HG03108 (cell line): ENCODE results near the gene CEP20.
A peak's percentile ranks its signal among the peaks of the same experiment; 100 is the strongest.

Experiments
- ATAC-seq: cut with Tn5 transposase; IDR thresholded peaks from one replicate; pipeline ENCODE4 v1.9.1; 2021; ENCODE audit warnings: moderate library complexity; ENCODE audit not compliant: unreplicated experiment

CEP20 gene

DNA sequence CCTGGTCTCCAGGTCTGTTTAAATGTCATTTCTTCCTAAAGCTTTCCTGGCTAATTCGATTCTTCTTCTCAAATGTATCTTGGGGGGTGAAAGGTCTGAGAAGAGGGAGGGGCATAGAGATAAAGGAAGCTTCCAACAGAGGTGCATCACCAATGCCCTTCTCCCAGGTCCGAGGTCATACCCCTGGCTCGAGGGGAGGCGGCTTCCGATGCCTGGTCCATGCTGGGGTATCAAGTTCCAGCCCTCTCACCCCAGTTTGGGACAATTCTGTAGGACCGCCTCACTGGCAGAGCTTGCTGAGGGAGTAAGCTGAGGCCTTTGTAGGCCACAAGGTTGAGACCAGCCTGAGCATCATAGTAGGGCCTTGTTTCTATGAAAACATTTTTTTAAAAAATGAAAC, 10.3 kb upstream of the CEP20 start:
- no peak for ATAC-seq

DNA sequence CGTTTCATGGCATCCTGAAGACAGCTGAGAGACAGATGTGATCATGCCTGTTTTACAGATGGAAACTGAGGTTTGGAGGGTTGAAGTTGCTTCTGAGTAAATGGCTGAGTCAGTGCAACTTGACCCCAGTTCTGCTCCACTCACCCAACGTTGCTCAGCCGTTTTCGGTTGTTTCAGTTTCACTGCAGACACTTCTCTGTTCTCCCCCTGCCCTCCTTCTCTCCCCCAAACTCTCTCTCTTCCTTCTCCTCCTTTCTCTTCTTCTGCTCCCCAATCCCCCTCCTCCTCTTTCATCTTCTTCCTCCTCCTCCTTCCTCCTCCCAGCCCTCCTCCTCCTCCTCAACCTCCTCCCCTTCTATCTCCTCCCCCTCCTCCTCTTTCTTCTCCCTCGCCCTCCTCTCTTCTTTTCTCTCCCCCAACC, 9.4 kb upstream of the CEP20 start:
- peak; percentile 69 for ATAC-seq

DNA sequence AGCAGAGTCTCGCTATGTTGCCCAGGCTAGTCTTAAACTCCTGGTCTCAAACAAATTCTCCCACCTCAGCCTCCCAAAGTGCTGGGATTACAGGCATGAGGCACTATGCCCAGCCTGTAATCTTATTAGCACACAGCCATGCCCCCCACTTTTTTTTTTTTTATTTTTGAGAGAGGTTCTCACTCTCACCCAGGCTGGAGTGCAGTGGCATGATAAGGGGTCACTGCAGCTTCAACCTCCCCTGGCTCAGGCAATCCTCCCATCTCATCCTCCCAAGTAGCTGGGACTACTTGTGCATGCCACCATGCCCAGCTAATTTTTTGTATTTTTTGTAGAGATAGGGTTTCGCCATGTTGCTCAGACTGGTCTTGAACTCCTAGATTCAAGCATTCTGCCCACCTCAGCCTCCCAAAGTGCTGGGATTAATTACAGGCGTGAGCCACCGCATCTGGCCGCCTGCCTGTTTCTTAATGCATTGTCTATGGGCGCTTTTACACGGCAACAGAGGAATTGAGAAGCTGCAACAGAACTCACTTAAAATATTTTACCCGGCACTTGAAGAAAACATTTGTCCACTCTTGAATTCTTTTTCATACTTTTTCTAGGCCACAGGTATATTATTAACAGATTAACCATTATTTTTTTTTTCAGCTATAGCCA, 8.8 kb upstream of the CEP20 start:
- ATAC-seq, result no peak

DNA sequence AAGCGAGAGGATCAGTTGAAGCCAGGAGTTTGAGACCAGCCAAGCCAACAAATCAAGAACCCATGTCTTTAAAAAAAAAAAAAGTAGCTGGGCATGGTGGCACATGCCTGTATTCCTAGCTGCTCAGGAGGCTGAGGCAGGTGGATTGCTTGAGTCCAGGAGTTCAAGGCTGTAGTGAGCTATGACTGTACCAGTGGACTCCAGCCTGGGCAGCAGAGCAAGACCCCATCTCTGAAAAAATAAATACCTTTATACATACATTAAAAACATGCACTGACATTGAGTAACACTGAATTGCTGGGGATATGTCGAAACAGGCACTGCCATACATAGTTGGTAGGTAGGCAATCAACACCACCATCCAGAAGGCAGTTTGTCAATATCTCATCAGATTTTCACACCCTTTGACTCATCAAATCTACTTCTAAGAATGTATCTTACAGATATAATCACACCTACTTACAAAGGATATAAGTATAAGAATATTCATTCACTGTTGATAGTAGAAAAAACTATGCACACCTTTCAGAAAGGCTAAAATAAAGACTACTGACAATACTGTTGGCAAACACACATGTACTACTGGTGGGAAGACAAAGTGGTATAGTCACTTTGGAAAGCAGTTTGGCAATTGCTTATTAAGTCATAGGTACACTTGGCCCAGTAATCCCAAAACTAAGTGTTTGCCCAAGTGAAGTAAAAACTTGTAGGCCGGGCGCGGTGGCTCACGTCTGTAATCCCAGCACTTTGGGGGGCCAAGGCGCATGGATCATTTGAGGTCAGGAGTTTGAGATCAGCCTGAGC, 6.4 kb upstream of the CEP20 start:
- no peak for ATAC-seq

DNA sequence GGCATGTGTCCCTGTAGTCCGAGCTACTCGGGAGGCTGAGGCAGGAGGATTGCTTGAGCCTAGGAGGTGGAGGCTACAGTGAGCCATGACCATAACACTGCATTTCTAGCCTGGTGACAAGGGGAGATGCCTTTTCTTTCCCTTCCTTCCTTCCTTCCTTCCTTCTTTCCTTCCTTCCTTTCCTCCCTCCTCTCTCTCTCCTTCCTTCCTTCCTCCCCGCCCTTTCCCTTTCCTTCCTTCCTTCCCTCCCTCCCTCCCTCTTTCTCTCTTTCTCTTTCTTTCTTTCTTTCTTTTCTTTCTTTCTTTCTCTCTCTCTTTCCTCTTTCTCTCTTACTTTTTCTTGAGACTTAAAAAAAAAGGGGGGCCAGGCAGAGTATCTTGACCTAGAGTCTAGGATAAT, 3.1 kb upstream of the CEP20 start:
- no peak for ATAC-seq

DNA sequence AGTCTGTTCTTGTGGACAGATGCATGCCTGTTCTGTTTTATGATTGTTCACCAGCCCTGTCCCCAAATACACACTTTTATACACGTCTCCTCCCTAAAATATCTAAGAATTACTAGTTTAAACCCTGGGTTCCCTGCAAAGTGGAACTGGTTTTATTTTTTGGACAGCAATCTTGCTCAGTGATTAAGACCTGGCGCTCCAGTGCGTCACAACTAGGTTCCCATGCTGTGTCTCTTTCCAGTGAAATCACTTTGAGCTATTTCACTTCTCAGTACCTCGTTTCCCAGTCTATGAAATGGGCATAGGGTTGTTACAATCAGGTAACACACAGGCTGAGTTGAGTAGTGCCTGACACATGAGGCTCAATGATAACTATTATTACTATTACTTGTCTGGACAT, 1.1 kb downstream of the CEP20 start:
- no peak for ATAC-seq

DNA sequence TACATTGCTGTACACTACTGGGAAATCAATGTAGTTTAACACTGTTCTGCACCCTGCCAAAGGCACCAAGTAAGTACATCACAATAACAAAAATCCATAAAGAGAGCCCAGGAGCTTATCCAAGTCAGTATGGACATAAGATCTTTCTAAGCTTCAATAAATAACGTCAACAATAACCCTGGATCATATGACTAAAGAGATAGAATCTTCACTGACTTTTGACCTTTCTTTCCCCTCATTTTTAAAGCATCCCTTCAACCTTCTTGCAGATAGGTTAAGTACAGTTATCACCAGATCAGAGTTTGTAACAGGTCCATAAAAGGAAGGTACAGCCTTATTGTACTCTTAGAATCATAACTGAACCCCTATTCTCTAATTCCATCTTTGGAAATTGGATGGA, 2.3 kb downstream of the CEP20 start:
- no peak for ATAC-seq

DNA sequence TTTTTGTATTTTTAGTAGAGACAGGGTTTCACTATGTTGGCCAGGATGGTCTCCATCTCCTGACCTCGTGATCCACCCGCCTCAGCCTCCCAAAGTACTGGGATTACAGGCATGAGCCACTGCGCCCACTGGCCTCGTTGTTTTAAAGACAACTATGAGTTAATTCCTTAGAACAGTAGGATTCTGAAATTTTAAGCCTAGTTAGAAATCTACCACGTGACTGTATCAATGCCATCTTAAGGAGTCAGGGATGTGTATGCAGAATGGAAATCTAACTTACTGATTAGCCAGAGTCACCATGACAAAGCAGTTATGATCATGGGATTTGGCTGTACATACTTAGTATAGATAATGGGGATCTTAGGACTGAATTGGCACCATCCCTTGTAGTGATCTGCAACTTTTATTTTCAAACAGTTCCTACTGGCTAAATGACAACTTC, 2.8 kb downstream of the CEP20 start:
- ATAC-seq, result no peak

DNA sequence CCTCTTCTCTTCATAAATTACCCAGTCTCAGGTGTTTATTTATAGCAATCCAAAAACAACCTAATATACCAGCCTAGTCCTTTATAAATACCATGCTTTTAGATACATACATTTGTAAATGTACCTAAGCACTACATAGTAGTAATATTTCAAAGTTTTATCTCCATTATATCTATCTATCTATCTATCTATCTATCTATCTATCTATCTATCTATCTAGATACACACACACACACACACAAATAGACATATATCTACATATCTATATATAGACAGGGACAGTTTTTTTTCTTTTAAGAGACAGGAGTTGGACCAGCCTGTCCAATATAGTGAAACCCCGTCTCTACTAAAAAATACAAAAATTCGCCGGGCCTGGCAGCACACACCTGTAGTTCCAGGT, 5.8 kb downstream of the CEP20 start:
- no peak for ATAC-seq

DNA sequence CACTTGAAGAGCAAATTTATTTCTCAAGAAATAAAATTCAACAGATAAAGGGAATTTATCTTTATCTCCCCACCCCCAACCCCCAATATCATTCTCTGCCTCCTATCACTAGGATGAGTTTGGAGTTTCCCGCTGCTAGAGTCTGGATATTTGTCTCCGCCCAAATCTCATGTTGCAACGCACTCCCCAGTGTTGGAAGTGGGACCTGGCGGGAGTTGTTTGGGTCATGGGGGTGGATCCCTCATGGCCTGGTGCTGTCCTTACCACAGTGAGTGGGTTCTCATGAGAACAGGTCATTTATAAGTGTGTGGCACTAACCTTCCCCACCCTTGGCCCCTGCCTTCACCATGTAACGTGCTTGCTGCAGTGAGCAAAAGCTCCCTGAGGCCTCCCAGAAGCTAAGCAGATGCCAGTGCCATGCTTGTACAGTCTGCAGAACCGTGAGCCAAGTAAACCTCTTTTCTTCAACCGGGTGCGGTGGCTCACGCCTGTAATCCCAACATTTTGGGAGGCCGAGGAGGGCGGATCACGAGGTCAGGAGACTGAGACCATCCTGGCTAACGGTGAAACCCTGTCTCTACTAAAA, 6.5 kb downstream of the CEP20 start:
- ATAC-seq, result no peak

DNA sequence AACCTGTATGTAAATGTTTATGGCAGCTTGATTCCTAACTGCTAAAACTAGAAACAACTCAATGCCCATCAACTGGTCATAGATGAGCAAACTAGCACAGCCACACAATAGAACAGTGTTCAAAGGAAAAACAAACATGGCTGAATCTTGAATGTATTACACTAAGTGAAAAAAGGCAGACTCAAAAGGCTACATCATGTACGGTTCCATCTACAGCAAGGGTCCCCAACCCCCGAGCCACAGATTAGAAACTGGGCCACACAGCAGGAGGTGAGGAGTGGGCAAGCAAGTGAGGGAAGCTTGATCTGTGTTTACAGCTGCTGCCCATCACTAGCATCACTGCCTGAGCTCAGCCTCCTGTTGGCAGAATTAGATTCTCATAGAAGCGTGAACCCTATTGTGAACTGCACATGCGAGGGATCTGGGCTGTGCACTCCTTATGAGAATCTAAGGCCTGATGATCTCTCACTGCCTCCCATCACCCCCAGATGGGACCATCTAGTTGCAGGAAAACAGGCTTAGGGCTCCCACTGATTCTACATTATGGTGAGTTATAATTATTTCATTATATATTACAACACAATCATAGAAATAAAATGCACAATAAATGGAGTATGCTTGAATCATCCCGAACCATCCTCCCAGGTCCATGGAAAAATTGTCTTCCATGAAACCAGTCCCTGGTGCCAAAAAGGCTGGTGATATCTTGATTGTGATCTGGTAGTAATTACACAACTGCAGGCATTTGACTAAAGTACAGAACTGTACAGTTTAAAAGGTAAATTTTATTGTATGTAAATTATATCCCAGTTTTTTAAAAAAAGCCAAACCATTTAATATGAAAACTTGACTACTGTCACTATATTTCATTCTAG, 7.7 kb downstream of the CEP20 start:
- ATAC-seq, result no peak

DNA sequence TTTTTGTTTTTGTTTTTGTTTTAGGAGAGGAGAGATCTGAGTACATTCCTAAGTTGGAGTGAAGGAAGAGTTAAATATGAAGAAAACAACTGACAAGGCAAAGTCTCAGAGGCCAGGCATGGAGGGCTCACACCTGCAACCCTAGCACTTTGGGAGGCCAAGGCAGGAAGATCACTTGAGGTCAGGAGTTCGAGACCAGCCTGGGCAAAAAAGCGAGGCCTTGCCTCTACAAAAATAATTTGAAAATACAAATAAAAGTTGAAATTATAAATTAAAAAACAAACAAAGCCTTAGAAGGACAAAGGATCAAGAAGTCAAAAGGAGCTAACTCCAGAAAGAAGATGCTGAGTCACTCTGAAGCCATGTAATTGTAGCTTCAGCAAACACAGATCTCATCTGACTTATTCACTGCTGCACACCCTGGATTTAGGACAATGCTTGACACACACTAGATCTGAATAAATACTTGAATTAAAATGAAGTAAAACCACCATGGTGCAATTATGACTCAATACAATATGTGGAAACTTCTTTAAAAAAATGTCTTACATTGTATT, 9.1 kb downstream of the CEP20 start:
- ATAC-seq, result no peak

DNA sequence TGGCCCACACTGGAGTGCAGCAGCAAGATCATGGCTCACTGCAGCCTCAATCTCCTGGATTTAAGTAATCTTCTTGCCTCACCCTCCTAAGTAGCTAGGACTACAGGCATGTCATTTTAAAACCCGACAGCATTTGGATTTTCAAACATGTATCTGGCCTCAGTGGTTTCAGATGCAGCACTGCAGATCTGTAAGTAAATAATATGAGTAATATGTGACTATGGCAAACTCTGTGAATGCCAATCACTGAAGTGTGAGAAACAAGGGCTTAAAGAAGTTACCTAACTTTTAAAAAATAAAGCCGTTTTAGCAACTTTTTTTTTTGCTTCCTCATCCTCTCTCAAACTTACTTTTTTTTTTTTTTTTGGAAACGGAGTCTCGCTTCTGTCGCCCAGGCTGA, 11.9 kb downstream of the CEP20 start:
- ATAC-seq, result no peak

DNA sequence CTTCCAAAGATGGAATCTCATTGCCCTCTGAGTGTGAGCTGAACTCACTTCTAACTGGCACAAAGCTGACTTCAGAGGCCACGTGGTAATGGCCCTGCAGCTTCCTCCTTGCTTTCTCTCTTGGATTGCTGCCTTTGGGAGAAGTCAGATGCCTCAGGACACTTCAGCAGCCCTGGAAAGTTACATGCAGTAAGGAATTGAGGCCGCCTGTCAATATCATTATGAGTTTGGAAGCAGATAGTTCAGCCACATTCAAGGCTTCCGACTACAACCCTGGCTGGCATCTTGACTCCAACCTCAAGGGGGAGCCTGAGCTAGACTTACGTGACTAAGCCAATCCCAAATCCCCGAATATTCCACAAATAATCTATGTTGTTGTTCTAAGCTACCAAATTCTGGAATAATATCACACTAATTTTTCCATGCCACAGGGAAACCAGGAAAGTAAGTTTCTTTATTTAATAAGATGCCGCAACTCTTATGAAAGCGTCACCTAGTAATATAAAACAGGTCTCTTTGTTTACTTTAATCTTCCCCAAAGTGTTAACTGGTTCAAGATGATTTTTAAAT, 13.6 kb downstream of the CEP20 start:
- no peak for ATAC-seq

DNA sequence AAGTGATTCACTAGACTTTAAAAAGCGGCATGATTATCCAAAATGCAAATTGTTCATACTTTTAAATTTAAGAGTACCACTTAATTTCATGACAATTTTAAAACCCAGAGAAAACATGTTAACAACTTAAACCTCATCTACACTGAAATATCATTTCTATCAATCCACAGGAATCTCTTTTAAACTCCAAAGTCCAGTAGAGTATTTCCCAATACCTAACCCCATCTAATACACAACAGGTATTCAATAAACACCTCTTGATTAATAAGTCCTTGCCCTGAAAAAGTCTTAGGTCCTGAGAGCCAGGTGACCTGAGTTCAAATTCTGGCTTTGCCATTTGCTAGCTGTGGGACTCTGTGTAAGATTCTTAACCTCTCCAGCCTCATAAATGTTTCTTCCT, 14.7 kb downstream of the CEP20 start:
- ATAC-seq, result no peak

DNA sequence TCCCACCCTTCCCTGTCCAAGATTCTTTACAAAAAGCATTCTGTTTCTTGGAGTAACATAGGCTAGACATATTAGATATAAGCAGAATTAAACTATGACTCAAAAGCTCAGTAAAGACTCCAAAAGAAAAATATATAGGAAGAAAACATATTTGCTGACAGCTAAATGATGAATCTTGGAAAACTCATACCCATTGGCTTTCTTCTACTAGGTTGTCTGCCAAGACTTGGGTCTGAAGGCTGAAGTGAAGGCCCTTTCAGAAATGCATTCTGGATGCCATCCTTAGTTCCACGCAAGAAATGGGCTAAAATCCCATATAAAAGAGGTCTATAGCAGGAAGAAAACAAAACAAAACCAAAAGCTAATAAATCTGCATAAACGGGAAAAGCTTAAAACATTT, 15.1 kb downstream of the CEP20 start:
- no peak for ATAC-seq

DNA sequence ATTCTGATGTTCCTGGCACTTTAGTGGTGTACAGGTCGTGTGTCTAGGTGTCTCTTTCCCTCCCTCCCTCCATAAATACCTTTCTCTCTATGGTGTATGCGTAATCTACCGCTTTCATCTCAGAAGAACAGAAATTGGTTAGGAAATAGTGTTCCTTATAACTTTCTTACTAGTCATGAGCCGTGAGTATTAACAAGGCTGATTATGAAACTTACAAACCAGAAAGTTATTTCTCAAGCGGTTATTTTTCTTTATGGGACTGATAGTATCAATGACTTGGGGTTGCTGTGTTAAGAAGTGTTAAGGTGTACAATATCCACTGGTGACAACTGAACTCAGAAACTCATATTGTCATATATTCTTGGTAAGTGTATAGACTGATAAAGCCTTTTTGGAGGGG, 18.4 kb downstream of the CEP20 start:
- no peak for ATAC-seq

DNA sequence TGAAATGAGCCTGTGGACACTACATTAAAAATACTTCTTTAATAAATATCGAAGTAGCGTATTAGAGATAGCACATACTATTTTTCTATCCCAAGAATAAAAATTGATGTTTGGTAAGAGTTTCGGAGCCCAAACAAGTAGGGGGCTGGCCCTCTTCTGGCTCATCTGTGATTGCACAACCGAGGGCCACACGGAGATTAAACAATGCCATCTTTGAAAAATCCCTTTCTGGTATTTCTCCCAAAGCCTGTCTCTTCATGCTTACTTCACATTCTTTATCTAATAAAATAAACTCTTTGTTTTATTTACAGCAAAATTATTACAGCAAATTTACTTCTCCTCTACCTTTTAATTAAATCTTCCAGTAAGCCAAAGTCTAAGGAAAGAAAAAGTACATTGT, 22.0 kb downstream of the CEP20 start:
- no peak for ATAC-seq

DNA sequence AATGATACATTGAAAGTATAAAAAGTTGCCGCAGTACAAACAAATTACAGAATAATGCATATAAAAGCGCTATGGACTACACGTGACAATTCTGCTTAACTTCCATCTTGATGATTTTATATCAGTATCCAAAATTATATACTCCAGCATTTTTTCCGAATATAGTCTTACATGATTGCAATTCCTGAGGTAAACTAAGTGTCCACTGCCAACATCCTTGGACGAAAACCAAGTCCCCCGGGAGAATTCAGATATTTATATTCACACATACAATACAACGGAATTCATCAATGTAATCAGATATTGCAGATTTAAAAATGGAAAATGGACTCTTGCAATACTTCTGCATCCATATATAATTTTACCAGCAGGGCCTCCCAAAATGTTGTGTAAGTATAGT, 22.7 kb downstream of the CEP20 start:
- ATAC-seq, result no peak

DNA sequence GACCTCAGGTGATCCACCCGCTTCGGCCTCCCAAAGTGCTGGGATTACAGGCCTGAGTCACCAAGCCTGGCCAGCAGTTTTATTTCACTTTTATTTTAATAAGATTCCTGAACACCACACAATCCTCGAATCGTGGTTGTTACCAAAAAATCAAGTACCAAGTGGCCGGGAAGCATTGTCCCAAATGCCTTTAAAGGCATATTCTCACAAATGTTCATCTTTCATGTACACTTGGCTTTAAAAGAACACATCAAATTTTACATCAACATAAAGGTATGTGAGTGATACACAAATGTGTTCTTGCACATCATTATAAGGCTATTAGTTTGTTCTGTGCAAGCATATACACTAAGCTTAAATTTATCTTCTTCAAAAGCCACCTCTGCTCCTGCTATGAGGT, 23.5 kb downstream of the CEP20 start:
- ATAC-seq, result no peak

DNA sequence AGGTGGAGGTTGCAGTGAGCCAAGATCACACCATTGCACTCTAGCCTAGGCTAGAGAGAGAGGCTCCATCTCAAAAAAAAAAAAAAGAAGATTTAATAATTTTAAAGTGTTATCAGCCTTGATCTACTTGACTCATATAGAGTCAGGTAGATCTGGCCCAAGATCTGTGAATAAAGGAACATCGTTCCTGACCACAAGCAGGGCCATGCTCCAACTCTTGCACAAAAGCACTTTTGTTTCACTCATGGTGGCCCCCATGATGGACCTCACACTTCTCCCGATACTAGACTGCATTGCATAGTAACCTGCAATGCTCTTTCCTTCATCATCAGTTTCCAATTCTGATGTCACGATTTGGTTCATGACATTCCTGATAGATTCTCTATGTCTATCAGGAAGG, 26.4 kb downstream of the CEP20 start:
- ATAC-seq, result no peak
